ENCODE measurements around the gene AGAP1. TPM values are rescaled to one million over a fixed set of nuclear protein-coding genes. Genes with fewer than 3 reads are reported as not detected.

The AGAP1 gene
- total and polyA plus RNA-seq, 2 donors (not counting 3 experiments of a cell fraction or from before 2014, with no cell fraction given), result 10.2 to 20.9 TPM

GRCh38 chr2:236175548-236176150, 681.8 kb downstream of the AGAP1 start:
- H3K4me1 ChIP-seq (ENCODE audit: control insufficient read depth, extremely low read depth, insufficient read depth, low read length), result peaks cover 37% of the 10 kb centered on the region
- H2AFZ ChIP-seq (ENCODE audit: low read depth, low read length), result no peak overlapping the region
- H3K4me2 ChIP-seq (ENCODE audit: insufficient read depth, low read length), result no peak overlapping the region
- no peak overlapping the region for H3K4me3 ChIP-seq (replicated peaks in 1 of 3; ENCODE audit: insufficient read depth in 1 of 3, low read depth in 1 of 3, low read length in 3 of 3)
- no peaks in the 10 kb centered on the region for H3K9me1 ChIP-seq (replicated peaks; ENCODE audit: control insufficient read depth, extremely low read depth, insufficient read depth, low read length)
- no peaks in the 10 kb centered on the region for H3K9me3 ChIP-seq (replicated peaks; ENCODE audit: control insufficient read depth, insufficient read depth, low read length)
- ChIA-PET POLR2A (no interaction called here), CTCF (interaction anchor here (0.8 to 3.1 kb wide), 6 partner anchors 10 to 405 kb away, joined by 3 to 21 read pairs (median 4); no protein-coding TSS in a partner anchor)
- H3K36me3 ChIP-seq (ENCODE audit: control insufficient read depth in 2 of 2, extremely low read depth in 1 of 2, insufficient read depth in 2 of 2, low read length in 2 of 2), result no peaks in the 10 kb centered on the region
- no peaks in the 10 kb centered on the region for H4K20me1 ChIP-seq (replicated peaks; ENCODE audit: control insufficient read depth, extremely low read depth, insufficient read depth, low read length)
- no TSS peak for BruUV-seq (replicated peaks)
- intact Hi-C loops (cut with micrococcal nuclease), result loop anchor here (5.0 kb wide), 2 partner anchors 68 to 683 kb away; partner anchors contain the start of gene AGAP1
- H3K9ac ChIP-seq (replicated peaks; ENCODE audit: extremely low read depth, insufficient read depth, low read length), result no peak overlapping the region
- no peak for DNase-seq (ENCODE audit: low read depth, low spot score)
- no peak overlapping the region for H3K27ac ChIP-seq (ENCODE audit: insufficient read depth, low read depth, low read length)
- dilution Hi-C loops (cut with MboI; ENCODE audit: extremely low pct_ligation_motif_present, low sequenced_read_pairs), result no loop called here
- TF ChIP-seq EZH2 (IDR thresholded peaks at IDR 0.05; ENCODE audit: borderline replicate concordance, low read depth, low read length, severe bottlenecking), result no peak
- no peak for TF ChIP-seq POLR2A (IDR thresholded peaks at IDR 0.05; ENCODE audit: low read depth, low read length)
- TF ChIP-seq POLR2AphosphoS5 (IDR thresholded peaks at IDR 0.05; ENCODE audit: insufficient read depth, low read depth, low read length), result no peak
- TF ChIP-seq, protein P1, sequence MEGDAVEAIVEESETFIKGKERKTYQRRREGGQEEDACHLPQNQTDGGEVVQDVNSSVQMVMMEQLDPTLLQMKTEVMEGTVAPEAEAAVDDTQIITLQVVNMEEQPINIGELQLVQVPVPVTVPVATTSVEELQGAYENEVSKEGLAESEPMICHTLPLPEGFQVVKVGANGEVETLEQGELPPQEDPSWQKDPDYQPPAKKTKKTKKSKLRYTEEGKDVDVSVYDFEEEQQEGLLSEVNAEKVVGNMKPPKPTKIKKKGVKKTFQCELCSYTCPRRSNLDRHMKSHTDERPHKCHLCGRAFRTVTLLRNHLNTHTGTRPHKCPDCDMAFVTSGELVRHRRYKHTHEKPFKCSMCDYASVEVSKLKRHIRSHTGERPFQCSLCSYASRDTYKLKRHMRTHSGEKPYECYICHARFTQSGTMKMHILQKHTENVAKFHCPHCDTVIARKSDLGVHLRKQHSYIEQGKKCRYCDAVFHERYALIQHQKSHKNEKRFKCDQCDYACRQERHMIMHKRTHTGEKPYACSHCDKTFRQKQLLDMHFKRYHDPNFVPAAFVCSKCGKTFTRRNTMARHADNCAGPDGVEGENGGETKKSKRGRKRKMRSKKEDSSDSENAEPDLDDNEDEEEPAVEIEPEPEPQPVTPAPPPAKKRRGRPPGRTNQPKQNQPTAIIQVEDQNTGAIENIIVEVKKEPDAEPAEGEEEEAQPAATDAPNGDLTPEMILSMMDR (IDR thresholded peaks at IDR 0.05; ENCODE audit: extremely low read depth in 1 of 2, insufficient read depth in 1 of 2, low read depth in 1 of 2, low read length in 2 of 2), result no peak
- TF ChIP-seq MYC (IDR thresholded peaks at IDR 0.05; ENCODE audit: low read depth, low read length), result no peak
- no peak for TF ChIP-seq JUN (IDR thresholded peaks at IDR 0.05; ENCODE audit: borderline replicate concordance, insufficient read depth, insufficient read length, low read depth)
- TF ChIP-seq MAX (IDR thresholded peaks at IDR 0.05; ENCODE audit: insufficient read depth, insufficient read length), result no peak
- no peak for TF ChIP-seq FOS (IDR thresholded peaks at IDR 0.05; ENCODE audit: borderline replicate concordance, insufficient read depth, low read length)
- TF ChIP-seq GATA2 (IDR thresholded peaks at IDR 0.05; ENCODE audit: insufficient read depth, insufficient read length, low read depth, low read length), result no peak
- peaks cover 0 to 33% of the 10 kb centered on the region in 2 experiments for H3K27me3 ChIP-seq (ENCODE audit: control insufficient read depth in 2 of 2, insufficient read depth in 2 of 2, low read length in 2 of 2)
- no peaks in the 10 kb centered on the region for H3K79me2 ChIP-seq (ENCODE audit: control insufficient read depth, insufficient read depth, low read length)
- no peak for FAIRE-seq

Data from endothelial cell of umbilical vein (primary cell).